Motor neuron (in vitro differentiated cells): ENCODE results near the gene MAP1B. TPM values are rescaled to one million over a fixed set of nuclear protein-coding genes. Genes with fewer than 3 reads are reported as not detected.

ENCODE experiments used
- ATAC-seq, 8 experiments: fragments of 200-7000 bp; cut with Tn5 transposase; replicated peaks in 6 of 8; 2 replicates each; pipeline ENCODE4 v1.8.0; 2021; ENCODE audit warnings: mild to moderate bottlenecking in 8 of 8, moderate library complexity in 8 of 8
- H3K27ac ChIP-seq, 2 donors: fragments of 250-450 bp; sonication (Bioruptor Pico); 2 replicates each; pipeline ENCODE4 v1.9.0; 2021; ENCODE audit warnings: antibody characterized with exemption in 2 of 2, mild to moderate bottlenecking in 2 of 2, moderate library complexity in 1 of 2
- H3K4me1 ChIP-seq, 2 donors: fragments of 250-450 bp; sonication (Bioruptor Pico); replicated peaks in 1 of 2; 2 replicates each; pipeline ENCODE4 v1.6.1; 2021; ENCODE audit warnings: antibody characterized with exemption in 2 of 2, mild to moderate bottlenecking in 2 of 2, moderate library complexity in 1 of 2
- H3K4me3 ChIP-seq, 5 donors: fragments of 250-450 bp; sonication (Bioruptor Pico); 2 replicates each; pipeline ENCODE4 v1.9.0; 2021; ENCODE audit warnings: antibody characterized with exemption in 5 of 5, mild to moderate bottlenecking in 5 of 5, moderate library complexity in 4 of 5
- WGBS, 10 experiments: fragments of 450-650 bp; shearing (Covaris generic); methylation state at CpG; one replicate each; pipeline ENCODE4 v1.0.0; 2022; 5-methylcytosine and 5-hydroxymethylcytosine counted together
- in situ Hi-C, 9 experiments: fragments of 400-800 bp; cut with MboI; loops; one replicate each; pipeline ENCODE4 v1.15.0; 2021; ENCODE audit warnings: low sequenced_read_pairs in 9 of 9, low pct_unique_long_range_greater_than_20kb in 2 of 9; ENCODE audit not compliant: unreplicated experiment in 9 of 9
- total RNA-seq, 8 experiments: library from RNA; unstranded; fragments of 300-600 nt; gene quantifications; 2 replicates each; pipeline versions ENCODE4 v1.2.3 to v1.2.4, GENCODE V29; 2022

MAP1B gene
- total RNA-seq, 8 experiments from 2014 or later, result 36.3 to 576 (median 371) TPM

GRCh38 chr5:72188166-72188565 is 80.9 kb downstream of the MAP1B start:
- peak in 1 of 8 experiments; percentile 35 for ATAC-seq
- in situ Hi-C loops, result no loop called here
- Histone ChIP-seq H3K4me3 (no peak overlapping the region), H3K4me1 (peaks cover 9 to 14% of the 10 kb centered on the region in 2 donors), H3K27ac (no peak overlapping the region)
- WGBS, 10 experiments, result 0 to 100% (median 95%) methylated on average over 1 to 2 of the region's 2 CpGs

GRCh38 chr5:72189146-72189545 is 81.9 kb downstream of the MAP1B start:
- no peak for ATAC-seq
- in situ Hi-C loops, result no loop called here
- no peak overlapping the region for H3K27ac ChIP-seq

GRCh38 chr5:72191404-72191803 is 84.1 kb downstream of the MAP1B start:
- 25 to 100% (median 90%) methylated on average over 1 to 3 of the region's 3 CpGs; no CpG with 5 or more reads in 2 of the 10 experiments for WGBS, 10 experiments
- in situ Hi-C loops, result no loop called here
- ATAC-seq, result no peak
- no peak overlapping the region for H3K4me3 ChIP-seq
- no peak overlapping the region for H3K27ac ChIP-seq
- no peaks in the 10 kb centered on the region for H3K4me1 ChIP-seq

More at GRCh38 chr5:72189146-72189545, 81.9 kb downstream of the MAP1B start:
- no peak overlapping the region for H3K4me3 ChIP-seq
- peaks cover under 1 to 5% of the 10 kb centered on the region in 2 donors for H3K4me1 ChIP-seq
- 60 to 100% (median 95%) methylated on average over 1 to 2 of the region's 2 CpGs for WGBS, 10 experiments

- ATAC-seq, result no peak
- no peaks in the 10 kb centered on the region for H3K4me1 ChIP-seq
- WGBS, 10 experiments, result 89 to 100% (median 97%) methylated on average over 1 to 6 of the region's 6 CpGs
- in situ Hi-C loops, result no loop called here
- no peak overlapping the region for H3K4me3 ChIP-seq
- H3K27ac ChIP-seq, result no peak overlapping the region
These were observed 87.6 kb downstream of the MAP1B start for GRCh38 chr5:72194846-72195245.

- H3K4me3 ChIP-seq, result no peak overlapping the region
- ATAC-seq, result no peak
- H3K27ac ChIP-seq, result no peak overlapping the region
- 90 to 98% (median 96%) methylated on average over 2 to 10 of the region's 10 CpGs; no CpG with 5 or more reads in 1 of the 10 experiments for WGBS, 10 experiments
- in situ Hi-C loops, result no loop called here
- H3K4me1 ChIP-seq, result no peaks in the 10 kb centered on the region
These were observed 88.3 kb downstream of the MAP1B start for GRCh38 chr5:72195581-72195980.

- Histone ChIP-seq H3K4me3 (no peak overlapping the region), H3K4me1 (peaks cover 0 to 2% of the 10 kb centered on the region in 2 donors), H3K27ac (no peak overlapping the region)
- ATAC-seq, result no peak
- WGBS, 10 experiments, result 93 to 100% (median 100%) methylated on average over 1 to 5 of the region's 5 CpGs; no CpG with 5 or more reads in 1 of the 10 experiments
- in situ Hi-C loops, result no loop called here
These were observed 90.1 kb downstream of the MAP1B start for GRCh38 chr5:72197393-72197792.

GRCh38 chr5:72199681-72200080 is 92.4 kb downstream of the MAP1B start:
- Histone ChIP-seq H3K4me1 (peaks cover 0 to 5% of the 10 kb centered on the region in 2 donors), H3K27ac (no peak overlapping the region), H3K4me3 (no peak overlapping the region)
- in situ Hi-C loops, result no loop called here
- 93 to 100% (median 98%) methylated on average over 1 to 11 of the region's 15 CpGs; no CpG with 5 or more reads in 4 of the 10 experiments for WGBS, 10 experiments
- ATAC-seq, result no peak

- Histone ChIP-seq H3K27ac (no peak overlapping the region), H3K4me3 (no peak overlapping the region), H3K4me1 (peaks cover 0 to 5% of the 10 kb centered on the region in 2 donors)
- 20 to 100% (median 94%) methylated on average over 1 to 3 of the region's 3 CpGs for WGBS, 10 experiments
- ATAC-seq, result no peak
- in situ Hi-C loops, result no loop called here
These were observed 95.1 kb downstream of the MAP1B start for GRCh38 chr5:72202331-72202825.

GRCh38 chr5:72203251-72203845 is 96.1 kb downstream of the MAP1B start:
- peaks cover 0 to 5% of the 10 kb centered on the region in 2 donors for H3K4me1 ChIP-seq
- no peak overlapping the region for H3K4me3 ChIP-seq
- ATAC-seq, result peak in 2 of 8 experiments; percentile 9 to 27
- in situ Hi-C loops, result no loop called here
- H3K27ac ChIP-seq, result no peak overlapping the region
- whole genome bisulfite sequencing, 10 experiments, result 60 to 100% (median 80%) methylated on average over 1 to 6 of the region's 8 CpGs; no CpG with 5 or more reads in 3 of the 10 experiments

- H3K4me3 ChIP-seq, result no peak overlapping the region
- H3K27ac ChIP-seq, result no peak overlapping the region
- WGBS, 10 experiments, result 86 to 100% (median 100%) methylated on average over 1 of the region's 1 CpG; no CpG with 5 or more reads in 2 of the 10 experiments
- peaks cover 0 to 5% of the 10 kb centered on the region in 2 donors for H3K4me1 ChIP-seq
- in situ Hi-C loops, result no loop called here
- ATAC-seq, result no peak
These were observed 97.7 kb downstream of the MAP1B start for GRCh38 chr5:72204946-72205345.

- Histone ChIP-seq H3K4me3 (no peak overlapping the region), H3K4me1 (peaks cover 0 to 8% of the 10 kb centered on the region in 2 donors), H3K27ac (no peak overlapping the region)
- peak in 2 of 8 experiments; percentile 57 to 66 for ATAC-seq
- in situ Hi-C loops, result no loop called here
- 83 to 100% (median 99%) methylated on average over 1 to 3 of the region's 3 CpGs for WGBS, 10 experiments
These were observed 98.2 kb downstream of the MAP1B start for GRCh38 chr5:72205431-72206009.

- H3K4me1 ChIP-seq, result peaks cover 0 to 10% of the 10 kb centered on the region in 2 donors
- no peak for ATAC-seq
- in situ Hi-C loops, result no loop called here
- H3K4me3 ChIP-seq, result no peak overlapping the region
- WGBS, 10 experiments, result 67 to 100% (median 93%) methylated on average over 1 to 3 of the region's 3 CpGs; no CpG with 5 or more reads in 4 of the 10 experiments
- H3K27ac ChIP-seq, result no peak overlapping the region
These were observed 98.9 kb downstream of the MAP1B start for GRCh38 chr5:72206160-72206559.

- ATAC-seq, result no peak
- WGBS, 10 experiments, result 79 to 100% (median 88%) methylated on average over 1 to 3 of the region's 3 CpGs; no CpG with 5 or more reads in 1 of the 10 experiments
- in situ Hi-C loops, result no loop called here
- H3K4me1 ChIP-seq, result peaks cover 0 to 10% of the 10 kb centered on the region in 2 donors
- H3K4me3 ChIP-seq, result no peak overlapping the region
- no peak overlapping the region for H3K27ac ChIP-seq
These were observed 99.7 kb downstream of the MAP1B start for GRCh38 chr5:72206994-72207393.
